Retinal pigment epithelial cell (primary cell): ENCODE measurements around the gene ARHGEF3.
A peak's percentile ranks its signal among the peaks of the same experiment; 100 is the strongest.

Experiments
- DNase-seq: peaks from one replicate; pipeline ENCODE4 v3.0.0-alpha.2; 2010; ENCODE audit warnings: low read depth
- H3K4me3 ChIP-seq: 2 replicates; pipeline ENCODE4 v1.5.1; 2011; ENCODE audit warnings: mild to moderate bottlenecking, low read length, control low read depth, moderate library complexity
- TF ChIP-seq, protein P1 (sequence below): conservative IDR thresholded peaks from 2 replicates; pipeline ENCODE4 v1.5.1; 2011; ENCODE audit warnings: low read depth, low read length, control low read depth, inconsistent platforms

The ARHGEF3 gene

DNA sequence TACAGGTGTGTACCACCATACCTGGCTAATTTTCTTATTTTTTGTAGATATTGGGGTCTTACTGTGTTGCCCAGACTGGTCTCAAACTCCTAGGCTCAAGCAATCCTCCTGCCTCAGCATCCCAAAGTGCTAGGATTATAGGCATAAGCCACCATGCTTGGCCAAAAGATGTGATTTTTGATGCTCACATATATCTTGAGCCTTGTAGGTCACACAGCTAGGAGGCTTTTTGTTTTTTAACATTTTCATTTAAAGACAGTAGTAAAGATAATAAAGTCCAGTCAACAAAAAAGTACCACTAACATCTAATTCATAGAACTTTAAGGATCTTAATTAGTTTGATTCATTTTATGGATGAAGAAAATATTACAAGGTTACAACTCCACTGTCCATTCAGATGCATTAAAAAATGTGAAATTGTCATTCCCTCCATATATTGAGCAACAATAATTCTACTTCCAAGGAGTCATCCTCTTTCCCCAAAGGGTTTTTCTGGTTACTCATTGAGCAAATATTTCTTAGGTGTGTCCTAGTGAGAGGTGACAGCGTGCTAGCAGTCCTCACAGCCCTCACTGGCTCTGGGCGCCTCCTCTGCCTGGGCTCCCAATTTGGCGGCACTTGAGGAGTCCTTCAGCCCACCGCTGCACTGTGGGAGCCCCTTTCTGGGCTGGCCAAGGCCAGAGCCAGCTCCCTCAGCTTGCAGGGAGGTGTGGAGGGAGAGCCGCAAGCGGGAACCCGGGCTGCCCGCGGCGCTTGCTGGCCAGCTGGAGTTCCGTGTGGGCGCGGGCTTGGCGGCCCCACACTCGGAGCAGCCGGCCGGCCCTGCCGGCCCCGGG is 110.4 kb downstream of the ARHGEF3 start:
- TF ChIP-seq, protein P1, sequence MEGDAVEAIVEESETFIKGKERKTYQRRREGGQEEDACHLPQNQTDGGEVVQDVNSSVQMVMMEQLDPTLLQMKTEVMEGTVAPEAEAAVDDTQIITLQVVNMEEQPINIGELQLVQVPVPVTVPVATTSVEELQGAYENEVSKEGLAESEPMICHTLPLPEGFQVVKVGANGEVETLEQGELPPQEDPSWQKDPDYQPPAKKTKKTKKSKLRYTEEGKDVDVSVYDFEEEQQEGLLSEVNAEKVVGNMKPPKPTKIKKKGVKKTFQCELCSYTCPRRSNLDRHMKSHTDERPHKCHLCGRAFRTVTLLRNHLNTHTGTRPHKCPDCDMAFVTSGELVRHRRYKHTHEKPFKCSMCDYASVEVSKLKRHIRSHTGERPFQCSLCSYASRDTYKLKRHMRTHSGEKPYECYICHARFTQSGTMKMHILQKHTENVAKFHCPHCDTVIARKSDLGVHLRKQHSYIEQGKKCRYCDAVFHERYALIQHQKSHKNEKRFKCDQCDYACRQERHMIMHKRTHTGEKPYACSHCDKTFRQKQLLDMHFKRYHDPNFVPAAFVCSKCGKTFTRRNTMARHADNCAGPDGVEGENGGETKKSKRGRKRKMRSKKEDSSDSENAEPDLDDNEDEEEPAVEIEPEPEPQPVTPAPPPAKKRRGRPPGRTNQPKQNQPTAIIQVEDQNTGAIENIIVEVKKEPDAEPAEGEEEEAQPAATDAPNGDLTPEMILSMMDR, result no peak
- no peak for DNase-seq
- H3K4me3 ChIP-seq, result no peak overlapping the region

DNA sequence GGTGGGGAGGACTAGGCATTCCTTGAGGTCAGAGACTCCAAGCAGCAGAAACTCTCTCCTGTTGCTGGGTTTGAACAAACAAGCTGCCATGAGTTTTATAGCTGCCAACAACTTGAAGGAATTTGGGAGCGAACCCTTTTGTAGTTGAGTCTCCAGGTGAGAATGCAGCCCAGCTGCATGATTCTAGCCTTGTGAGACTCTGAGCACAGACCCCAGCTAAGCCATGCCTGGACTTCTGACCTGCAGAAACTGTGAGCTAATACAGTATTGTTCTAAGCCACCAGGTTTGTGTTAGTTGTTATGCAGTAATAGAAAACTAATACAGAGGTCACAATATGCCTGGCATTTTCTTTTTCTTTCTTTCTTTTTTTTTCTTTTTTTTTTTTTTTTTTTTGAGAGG is 112.4 kb downstream of the ARHGEF3 start:
- no peak for DNase-seq
- TF ChIP-seq, protein P1, result no peak
- no peak overlapping the region for H3K4me3 ChIP-seq

DNA sequence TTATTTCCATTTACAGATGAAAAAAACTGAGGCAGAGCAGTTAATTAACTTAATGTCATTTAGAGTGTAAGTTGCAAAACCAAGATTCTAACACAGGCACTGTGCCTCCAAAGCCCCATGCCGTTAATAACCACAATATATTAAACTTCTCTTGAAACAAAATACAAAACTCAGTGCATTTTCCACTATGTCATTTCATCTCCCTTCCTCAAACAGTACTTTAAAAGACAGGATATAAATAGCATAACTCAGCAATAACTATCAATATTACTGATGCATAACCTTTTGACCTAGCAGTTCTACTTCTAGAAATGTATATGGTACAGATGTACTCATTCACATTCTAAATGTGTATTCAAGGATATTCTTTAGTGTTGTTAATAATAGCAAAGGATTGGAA is 113.6 kb downstream of the ARHGEF3 start:
- TF ChIP-seq, protein P1, result no peak
- no peak overlapping the region for H3K4me3 ChIP-seq

DNA sequence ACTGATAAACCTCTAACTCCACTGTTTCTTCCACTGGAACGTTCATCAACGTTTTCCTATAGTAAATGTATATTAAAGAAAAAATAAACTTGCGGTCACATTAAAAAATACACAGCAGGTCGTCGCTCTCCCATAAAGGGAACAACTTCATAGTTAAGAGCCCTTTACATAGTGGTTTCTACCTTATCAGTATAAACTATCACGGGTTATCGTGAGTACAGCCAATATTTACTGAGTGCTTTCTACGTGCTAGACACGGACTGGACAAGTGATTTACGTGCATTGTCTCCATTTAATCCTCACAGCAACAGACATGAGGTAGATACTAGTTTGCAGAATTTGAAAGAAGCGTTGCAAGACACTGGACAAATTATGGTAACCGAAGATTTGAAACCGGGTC is 117.7 kb downstream of the ARHGEF3 start:
- DNase-seq, result no peak
- TF ChIP-seq, protein P1, result no peak
- no peak overlapping the region for H3K4me3 ChIP-seq

More for the DNA sequence above, 113.6 kb downstream of the ARHGEF3 start:
- DNase-seq, result no peak

DNA sequence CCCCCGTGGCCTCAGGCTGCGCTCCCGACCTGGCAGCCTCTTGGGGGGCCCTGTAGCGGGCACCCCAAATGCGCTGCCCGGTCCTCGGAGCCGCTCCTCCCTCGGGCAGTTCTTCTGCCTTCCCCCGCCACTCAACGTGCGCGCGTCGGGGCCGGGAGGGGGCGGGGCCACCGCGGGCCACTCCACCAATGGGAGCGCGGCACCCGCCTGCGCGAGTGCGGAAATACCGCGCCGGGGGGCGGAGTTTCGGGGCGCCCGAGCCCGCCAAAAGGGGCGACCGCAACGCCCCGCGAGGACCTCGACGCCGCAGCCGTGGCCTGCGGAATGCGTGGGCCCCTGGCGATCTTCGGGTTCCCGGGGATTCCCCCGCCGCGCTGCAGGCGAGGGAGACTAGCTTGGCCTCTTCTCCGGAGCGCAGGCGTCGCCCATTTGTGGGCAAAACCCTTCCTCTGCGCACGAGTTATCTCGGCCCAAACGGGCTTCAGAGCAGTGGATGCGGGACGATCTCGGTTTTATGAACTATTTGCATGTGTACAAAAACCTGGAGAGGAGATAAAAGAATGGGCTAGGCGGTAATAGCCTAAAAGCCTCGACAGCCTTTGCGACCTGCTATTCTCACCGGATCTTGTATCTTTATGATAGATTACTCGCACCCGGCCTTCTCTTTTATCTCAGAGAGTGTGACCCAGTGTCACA is 118.5 kb downstream of the ARHGEF3 start, which contains the start of gene TASOR:
TSS of gene TASOR (minus strand) at position 144 of the 696 bp plus-strand sequence. CDS start 259 bp downstream, outside the sequence.
- TF ChIP-seq, protein P1, result no peak
- peak; percentile 11 for DNase-seq
- peak within 1 kb of the TSS; percentile 79 for H3K4me3 ChIP-seq

DNA sequence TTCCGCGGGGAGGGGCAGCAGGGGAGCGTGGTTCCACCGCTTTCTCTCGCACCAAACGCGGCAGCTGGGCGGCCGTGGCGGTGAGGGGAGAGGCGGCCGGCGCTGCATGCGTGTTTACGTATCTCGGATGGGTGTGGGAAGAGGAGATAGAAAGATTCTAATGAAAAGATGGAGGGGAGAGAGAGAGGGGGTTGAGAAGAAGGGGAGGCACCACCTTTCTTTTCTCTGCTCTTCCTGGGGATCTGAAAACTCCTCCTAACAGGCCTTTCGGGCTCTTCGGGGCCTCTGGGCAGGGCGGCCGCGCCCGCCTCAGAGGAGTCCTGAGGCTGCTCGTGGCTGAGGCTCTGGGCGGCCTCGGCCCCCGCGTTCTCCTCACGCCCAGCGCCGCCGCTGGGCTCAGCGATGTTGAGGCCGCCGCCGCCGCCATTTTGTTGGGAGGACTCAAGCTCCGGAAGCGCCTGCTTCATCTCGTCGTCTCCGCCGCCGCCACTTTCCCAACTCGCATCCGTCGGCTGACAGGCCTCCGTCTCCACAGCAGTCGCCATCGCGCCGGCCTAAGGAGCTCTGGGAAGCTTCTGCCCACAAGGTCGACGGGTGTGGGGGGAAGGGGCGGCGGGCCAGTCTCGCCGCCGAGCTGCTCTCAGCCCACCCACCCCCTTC is 119.2 kb downstream of the ARHGEF3 start:
- peak; percentile 26 for DNase-seq
- H3K4me3 ChIP-seq, result peak overlapping the region; percentile 79
- TF ChIP-seq, protein P1, result no peak
